GM23248 (cell line): ENCODE data around the gene CTNNA3.

Experiments used
- EZH2 ChIP-seq: fragments of 200-600 bp; sonication (generic); IDR thresholded peaks from 2 replicates; pipeline ENCODE4 v1.6.1; 2018; ENCODE audit warnings: antibody characterized with exemption, mild to moderate bottlenecking; ENCODE audit not compliant: insufficient read depth, poor library complexity, severe bottlenecking
- EZH2phosphoT487 ChIP-seq: fragments of 200-600 bp; sonication (generic); IDR thresholded peaks from 2 replicates; pipeline ENCODE4 v1.6.1; 2018; ENCODE audit warnings: antibody characterized with exemption, moderate library complexity, mild to moderate bottlenecking, low read depth; ENCODE audit not compliant: insufficient read depth

DNA sequence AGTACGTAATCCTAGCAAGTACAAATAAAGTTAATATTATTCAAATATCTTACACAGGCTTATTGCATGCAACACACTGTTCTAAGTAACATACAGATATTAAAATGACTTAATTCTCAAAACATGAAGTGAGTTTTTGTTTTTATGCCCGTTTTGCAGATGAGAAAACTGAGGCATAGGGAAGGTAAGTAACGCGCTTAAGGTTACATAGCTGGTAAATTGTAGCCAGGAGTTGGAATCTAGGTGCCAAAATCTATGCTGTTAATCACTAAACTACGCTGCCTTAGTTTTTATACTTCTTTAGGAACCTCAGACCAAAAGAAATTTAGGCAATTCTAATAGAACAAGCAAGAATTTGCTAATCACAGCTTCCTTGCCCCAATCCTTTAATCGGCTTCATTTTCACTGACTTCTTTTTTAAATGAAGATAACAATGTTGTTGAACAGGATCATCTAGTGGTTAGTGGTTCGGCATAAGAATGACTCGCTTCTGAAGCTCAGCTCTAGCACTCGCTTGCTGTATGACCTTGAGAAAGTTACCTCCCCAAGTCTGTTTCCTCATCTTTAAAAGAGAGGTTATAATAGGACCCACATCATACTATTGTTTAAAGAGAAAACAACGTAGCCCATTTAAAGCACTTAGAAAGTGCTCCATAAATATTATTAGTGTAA, 771.2 kb downstream of the CTNNA3 start:
- TF ChIP-seq EZH2 = no peak
- TF ChIP-seq EZH2phosphoT487 = no peak
